ENCODE measurements around the gene R3HDM2.

GRCh38 chr12:57444744-57445143 lies 13.9 kb upstream of the R3HDM2 start:
- TF ChIP-seq CTCF (conservative IDR thresholded peaks at IDR 0.05 in 1 of 2, IDR thresholded peaks at IDR 0.05 in 1 of 2; ENCODE audit: extremely low read depth in 1 of 2, insufficient read depth in 1 of 2, low read depth in 1 of 2, low read length in 2 of 2): no peak
- no peak for TF ChIP-seq EZH2 (IDR thresholded peaks at IDR 0.05; ENCODE audit: borderline replicate concordance, low read length)

All from mammary epithelial cell (primary cell).